ENCODE data around the gene ALG8.
"Not testable (repeated sequence)": the region's sequence is repeated elsewhere in the genome, so short reads cannot be mapped to it uniquely, and the experiment has no call there.

Gene ALG8

DNA sequence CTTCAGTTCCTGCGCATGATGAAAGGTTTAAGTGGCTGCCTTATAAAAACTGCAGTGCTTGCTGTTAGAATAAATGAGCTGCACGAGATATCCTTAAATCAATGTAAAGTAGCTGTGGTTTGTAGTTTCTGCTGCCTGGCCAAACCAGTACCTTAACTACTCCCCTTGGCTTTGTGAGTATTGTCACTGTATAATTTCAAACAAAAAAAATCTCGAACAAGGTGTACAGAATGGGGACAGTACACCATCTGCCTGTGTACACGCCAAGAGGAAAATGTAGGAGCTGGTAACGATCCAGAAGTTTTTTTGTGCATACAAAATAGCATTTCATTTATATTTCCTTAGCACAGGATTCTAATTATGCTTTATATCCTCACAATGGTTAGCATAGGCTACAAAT is 39.2 kb downstream of the ALG8 start:
- no peak for DNase-seq

DNA sequence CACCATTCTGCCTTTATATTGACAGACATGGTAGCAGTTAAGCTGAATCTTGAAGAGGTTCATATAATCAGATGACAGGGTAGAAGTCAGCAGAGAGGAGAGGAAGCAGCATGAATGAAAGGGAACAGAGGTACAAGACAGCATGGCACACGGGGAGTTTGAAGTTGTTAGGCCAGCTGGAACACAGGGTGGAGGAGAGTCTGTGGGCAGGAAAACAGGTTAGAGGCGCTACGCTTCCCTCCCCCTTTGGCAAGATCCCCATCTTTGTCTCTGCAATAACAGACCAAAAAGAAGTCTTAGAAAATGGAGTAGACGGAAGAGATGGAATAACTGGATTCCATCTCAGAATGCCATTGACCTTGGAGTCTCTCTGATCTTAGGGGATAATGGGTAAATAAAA is 39.8 kb downstream of the ALG8 start:
- no peak for DNase-seq

DNA sequence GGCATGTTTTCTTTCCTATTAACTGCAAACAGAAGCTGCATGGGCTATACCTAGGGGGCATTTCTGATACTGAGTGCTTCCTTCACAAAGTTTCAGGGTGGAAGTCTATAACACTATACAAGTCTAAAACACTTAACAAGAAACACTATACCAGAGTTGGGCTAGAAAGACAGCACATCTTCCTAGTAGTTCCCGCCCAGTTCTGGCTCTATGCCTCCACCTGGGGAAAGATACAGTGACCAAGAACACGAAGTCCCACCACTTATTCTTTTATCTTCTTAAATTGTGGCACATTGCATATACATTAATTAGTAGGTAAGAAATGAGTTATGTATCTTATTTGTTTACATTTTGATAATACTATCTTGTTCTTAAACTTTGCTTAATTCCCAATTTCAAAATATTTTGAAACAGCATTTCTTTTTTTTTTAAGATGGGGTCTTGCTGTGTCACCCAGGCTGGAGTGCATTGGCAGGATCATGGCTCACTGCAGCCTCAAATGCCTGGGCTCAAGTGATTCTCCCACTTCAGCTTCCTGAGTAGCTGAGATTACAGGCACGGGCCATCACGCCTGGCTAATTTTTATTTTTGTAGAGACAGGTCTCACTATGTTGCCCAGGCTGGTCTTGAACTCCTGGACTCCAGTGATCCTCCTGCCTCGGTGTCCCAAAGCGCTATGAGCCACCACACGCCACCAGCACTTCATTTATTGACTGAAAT is 41.6 kb downstream of the ALG8 start:
- DNase-seq: no peak

DNA sequence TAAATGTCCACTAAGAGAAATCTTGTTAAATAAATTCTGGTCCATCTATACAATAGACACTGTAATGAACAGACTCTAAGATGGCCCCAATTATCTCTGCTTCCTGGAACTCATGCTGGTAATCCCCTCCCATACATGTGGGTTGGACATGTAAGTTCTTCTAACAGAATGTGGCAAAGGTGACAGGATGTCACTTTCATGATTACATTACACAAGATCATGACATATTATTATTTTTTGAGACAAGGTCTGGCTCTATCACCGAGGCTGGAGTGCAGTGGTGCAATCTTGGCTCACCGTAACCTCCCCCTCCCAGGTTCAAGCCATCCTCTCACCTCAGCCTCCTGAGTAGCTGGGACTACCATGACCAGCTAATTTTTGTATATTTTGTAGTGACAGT is 45.2 kb downstream of the ALG8 start:
- no peak for DNase-seq

DNA sequence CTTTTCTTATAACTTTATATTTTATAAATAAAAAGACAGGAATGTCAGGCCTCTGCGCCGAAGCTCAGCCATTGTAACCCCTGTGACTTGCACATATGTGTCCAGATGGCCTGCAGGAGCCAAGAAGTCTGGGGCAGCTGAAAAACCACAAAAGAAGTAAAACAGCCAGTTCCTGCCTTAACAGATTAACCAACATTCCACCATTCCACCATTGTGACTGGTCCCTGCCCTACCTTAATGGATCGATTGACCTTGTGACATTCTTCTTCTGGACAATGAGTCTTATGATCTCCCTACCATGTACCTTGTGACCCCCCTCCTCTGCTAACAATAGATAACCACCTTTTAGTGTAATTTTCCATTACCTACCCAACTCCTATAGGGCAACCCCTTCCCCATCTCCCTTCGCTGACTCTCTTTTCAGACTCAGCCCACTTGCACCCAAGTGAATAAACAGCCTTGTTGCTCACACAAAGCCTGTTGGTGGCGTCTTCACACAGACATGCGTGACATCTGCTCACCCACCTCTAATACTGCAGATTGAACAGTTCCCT is 52.8 kb downstream of the ALG8 start:
- DNase-seq: not testable (repeated sequence)

DNA sequence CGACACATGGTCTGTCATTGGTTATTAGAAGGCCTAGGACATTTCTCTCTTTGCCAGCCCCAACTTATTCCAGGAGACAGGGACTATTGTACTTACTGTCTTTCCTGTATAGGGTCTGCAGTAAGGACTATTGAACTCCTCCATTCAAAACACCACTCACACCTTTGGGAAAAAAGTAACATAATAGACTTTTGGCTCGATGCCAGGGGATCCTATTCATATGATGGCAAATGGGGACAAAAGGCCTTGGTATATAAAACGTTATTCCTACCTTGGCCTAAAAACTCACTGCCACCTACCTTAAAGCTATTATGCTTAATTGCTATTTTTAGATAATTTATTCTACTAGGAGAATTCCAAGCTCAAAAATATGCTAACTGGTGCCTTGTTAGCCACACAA is 53.5 kb downstream of the ALG8 start:
- DNase-seq: no peak

DNA sequence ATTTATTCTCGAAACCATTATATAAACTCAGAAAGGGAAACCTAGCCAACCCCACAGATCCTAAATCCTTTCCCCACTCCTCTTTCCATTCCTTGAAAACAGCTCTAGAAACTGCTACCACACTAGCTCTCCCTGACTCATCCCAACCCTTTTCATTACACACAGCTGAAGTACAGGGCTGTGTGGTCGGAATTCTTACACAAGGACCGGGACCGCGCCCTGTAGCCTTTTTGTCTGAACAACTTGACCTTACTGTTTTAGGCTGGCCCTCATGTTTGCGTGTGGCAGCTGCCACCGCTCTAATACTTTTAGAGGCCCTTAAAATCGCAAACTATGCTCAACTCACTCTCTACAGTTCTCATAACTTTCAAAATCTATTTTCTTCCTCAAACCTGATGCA is 54.9 kb downstream of the ALG8 start:
- not testable (repeated sequence) for DNase-seq

DNA sequence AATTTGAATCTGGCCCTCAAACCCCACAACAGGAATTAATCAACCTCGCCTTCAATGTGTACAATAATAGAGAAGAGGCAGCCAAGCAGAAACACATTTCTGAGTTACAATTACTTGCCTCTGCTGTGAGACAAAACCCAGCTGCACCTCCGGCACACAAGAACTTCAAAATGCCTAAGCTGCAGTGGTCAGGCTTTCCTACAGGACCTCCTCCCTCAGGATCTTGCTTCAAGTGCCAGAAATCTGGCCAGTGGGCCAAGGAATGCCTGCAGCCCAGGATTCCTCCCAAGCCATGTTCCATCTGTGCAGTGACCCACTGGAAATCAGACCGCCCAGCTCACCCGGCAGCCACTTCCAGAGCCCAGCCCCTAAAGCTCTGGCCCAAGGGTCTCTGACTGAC is 56.4 kb downstream of the ALG8 start:
- DNase-seq: no peak

DNA sequence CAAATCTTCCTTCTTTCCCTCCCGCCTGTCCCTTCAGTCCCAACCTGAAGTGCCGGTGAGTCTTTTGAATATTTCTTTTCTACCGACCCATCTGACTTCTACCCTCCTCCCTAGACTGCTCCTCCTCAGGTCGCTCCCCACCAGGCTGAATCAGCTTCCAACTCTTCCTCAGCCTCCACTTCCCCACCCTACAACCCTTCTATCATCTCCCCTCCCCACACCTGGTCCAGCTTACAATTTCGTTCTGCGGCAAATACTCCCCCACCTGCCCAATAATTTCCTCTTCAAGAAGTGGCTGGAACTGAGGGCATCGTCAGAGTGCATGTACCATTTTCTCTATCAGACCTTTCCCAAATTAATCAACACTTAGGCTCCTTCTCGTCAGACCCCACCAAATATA is 57.3 kb downstream of the ALG8 start:
- no peak for DNase-seq

DNA sequence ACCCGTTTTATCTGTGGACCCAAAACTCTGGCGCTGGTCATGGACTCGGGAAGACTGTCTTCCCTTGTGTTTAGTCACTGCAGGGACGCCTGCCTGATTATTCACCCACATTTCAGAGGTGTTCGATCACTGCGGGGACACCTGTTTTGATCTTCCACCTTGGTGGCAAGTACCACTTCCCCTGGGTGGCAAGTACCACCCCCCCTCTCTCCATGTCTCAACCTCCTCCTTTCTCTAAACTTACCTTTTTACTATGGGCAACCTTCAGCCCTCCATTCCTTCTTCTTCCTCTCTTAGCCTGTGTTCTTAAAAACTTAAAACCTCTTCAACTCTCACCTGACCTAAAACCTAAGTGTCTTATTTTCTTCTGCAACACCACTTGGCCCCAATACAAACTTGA is 57.8 kb downstream of the ALG8 start:
- DNase-seq: no peak

DNA sequence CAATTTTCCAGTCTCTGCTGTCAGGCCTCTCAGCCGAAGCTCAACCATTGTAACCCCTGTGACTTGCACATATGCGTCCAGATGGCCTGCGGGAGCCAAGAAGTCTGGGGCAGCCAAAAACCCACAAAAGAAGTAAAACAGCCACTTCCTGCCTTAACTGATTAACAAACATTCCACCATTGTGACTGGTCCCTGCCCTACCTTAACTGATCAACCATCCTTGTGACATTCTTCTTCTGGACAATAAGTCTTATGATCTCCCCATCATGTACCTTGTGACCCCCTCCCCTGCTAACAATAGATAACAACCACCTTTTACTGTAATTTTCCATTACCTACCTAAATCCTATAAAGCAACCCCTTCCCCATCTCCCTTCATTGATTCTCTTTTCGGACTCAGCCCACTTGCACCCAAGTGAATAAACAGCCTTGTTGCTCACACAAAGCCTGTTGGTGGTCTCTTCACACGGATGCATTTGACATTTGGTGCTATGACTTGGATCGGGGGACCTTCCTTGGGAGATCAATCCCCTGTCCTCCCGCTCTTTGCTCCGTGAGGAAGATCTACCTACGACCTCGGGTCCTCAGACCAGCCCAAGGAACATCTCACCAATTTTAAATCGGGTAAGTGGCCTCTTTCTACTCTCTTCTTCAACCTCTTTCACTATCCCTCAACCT is 58.5 kb downstream of the ALG8 start:
- DNase-seq: no peak

DNA sequence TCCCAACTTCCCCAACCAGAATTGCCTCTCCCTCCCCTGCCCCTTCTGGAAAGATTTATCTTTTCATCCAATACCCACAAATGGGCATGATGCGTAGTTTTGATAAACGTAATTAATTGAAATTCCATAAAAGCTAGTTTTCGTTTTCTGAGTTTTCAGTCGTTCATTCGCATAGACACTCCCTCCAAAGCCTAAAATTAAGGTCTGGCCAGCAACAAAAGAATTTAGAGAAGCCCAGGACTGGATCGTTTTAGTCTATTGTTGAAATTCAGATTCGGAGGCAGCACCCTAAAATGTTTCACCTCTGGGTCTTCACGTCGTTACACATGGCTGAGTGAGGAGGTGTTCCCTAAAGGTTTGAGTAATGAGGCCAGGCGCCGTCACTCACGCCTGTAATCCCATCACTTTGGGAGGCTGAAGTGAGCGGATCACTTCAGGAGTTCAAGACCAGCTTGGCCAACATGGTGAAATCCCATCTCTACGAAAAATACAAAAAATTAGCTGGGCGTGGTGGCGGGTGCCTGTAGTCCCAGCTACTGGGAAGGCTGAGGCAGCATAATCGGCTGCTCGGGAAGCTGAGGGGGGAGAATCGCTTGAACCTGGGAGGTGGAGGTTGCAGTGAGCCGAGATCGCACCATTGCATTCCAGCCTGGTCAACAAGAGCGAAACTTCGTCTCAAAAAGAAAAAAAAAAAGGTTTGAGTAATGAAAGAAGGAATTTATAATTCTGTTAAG is 59.2 kb downstream of the ALG8 start:
- no peak for DNase-seq

DNA sequence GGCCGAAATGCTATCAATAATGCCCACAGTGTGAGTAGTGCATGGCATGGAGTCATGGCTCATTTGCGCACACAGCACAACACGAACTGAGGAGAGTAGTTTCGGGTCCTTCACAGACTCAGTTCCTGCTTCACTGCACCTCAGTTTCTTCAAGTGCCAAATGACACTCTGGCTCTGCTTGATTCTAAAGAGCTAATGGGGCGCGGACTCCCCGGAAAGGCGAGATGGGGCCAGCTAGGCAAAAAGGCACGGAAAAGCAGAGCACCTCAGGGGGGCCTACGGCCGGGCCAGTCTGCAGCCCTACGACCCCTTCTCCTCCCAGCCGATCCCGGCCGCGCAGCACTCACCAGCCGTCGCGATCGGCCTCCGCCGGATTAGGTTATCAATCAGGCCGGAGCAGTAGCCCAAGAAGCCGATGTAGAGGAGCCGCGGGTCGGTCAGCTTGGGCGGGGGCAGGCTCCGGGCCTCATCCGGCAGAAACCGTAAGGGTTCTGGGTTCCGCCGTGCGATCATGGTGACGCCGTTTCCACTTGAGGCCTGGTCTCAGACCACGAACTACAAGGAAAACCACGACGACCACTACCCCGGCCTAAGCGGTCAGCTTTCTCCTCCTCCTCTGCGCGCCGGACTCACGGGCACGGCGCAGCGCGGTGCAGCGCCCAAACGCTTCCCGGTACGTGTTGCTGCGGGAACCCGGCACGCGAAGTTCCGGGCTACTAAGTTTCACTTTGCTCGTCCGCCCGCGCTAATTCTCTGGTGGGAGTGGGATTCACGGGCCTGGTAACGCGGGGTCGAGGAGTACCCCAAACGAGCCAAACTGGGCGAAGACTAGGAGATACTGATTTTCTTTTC is 60.0 kb downstream of the ALG8 start, which contains the start of gene NDUFC2:
Gene NDUFC2 (minus strand): TSS at position 631 of the 852 bp plus-strand sequence. CDS start 118 bp downstream, at position 513.
- DNase-seq: peak; percentile 90

DNA sequence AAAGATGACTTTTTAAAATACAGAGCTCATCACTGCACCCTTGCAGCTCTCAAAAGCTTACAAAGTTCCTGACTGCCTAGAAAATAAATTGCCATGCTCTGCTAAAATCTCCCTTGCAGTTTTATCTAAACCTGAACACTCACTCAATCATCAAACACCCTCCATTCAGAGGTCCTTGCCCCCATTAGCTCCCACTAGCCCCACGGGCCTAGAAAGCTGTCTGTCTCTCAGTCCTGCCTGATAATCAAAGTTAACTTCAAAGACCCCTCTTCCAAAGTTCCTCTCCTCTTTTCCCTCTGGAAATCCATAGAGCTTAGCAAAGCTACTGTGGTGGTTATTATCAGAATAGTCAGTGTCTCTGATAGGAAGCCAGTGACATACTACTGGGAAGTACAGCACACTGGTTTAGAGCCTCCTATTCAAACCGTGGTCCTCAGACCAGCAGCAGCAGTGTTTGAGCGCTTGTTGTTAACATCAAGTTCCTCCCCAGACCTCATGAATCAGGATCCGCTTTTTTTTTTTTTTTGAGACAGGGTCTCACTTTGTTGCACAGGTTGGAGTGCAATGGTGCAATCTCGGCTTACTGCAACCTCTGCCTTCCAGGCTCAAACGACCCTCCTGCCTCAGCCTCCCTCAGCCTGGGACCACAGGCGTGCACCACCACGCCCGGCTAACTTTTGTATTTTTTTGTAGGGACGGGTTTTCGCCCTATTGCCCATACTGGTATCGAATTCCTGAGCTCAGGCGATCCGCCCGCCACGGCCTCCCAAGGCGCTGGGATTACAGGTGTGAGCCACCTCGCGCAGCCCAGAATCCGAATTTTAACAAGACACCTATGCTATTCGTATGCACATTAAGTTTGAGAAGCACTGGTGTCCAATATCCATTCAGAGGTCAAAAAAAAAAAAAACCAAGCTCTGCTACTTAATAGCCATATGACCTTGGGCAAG is 60.9 kb downstream of the ALG8 start:
- no peak for DNase-seq

DNA sequence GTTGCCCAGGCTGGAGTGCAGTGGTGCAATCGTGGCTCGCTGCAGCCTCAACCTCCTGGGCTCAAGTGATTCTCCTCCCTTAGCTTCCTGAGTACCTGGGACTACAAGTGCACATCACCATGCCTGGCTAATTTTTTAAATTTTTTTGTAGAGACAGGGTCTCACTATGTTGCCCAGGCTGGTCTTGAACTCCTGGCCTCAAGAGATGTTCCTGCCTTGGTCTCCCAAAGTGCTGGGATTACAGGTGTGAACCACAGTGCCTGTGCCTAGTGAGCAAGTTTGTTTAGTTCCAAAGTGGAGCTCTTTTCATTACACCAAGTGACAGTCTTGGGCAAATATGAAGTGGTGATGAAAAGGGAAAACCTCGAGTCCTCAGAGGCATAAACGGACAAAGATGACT is 61.8 kb downstream of the ALG8 start:
- DNase-seq: not testable (repeated sequence)

DNA sequence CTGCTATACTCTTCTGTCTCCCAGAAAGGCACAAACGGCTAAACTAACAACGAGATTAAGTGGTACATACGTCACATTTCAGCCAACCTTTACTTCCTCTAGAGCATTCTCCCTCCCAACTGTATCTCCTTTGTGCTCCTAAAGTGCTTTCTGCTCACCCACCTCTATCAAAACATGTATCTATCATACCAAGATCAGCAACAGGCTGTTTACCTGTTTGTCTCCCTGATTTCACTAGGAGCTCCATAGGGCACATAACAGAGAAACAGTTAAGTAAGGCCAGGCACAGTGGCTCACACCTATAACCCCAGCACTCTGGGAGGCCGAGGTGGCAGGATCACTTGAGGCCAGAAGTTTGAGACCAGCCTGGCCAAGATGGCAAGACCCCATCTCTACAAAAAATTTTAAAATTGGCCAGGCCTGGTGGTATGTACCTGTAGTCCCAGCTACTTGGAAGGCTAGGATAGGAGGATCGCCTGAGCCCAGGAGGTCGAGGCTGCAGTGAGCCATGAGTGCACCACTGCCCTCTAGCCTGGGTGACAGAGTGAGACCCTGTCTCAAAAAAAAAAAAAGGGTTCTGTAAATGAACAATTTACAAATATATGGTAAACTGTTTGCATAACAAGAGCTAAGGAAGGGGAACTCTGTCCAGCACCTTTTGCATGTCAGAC is 62.6 kb downstream of the ALG8 start:
- DNase-seq: no peak

DNA sequence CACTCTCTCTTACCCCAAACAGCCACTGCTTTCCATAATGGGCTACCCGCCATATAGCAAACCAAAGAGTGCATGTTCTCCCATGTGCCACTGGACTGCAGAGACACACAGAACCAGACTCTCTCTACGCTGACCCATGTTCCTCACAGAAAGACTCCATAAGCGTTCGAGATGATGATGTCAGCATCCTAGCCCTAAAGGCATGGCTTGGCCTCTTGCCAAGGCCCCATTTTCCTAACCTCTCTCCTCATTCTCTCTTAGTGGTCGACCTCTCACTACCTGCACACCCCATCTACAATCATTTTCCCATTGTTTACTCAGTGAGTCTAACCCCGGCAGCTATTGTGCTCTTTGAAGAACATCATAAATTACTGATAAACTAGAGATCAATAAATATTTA is 64.7 kb downstream of the ALG8 start:
- no peak for DNase-seq

DNA sequence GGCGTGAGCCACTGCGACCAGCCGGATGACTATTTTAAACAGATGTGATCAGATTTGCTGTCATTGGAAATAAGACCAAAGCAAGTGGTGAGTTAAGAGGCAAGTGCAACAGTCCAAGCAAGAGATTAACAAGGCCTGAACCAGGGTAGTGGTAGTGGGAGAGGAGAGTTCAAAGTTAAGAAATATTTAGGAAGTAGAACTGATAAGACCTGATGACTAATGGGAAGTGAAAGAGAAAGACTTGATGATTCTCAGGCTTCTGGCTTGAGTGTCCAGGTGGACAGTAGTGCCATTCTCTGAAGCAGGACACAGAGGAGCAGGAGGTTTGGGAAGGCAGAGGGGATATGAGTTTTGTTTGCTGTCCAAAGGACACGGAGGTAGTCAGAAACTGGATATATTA is 67.0 kb downstream of the ALG8 start:
- no peak for DNase-seq

DNA sequence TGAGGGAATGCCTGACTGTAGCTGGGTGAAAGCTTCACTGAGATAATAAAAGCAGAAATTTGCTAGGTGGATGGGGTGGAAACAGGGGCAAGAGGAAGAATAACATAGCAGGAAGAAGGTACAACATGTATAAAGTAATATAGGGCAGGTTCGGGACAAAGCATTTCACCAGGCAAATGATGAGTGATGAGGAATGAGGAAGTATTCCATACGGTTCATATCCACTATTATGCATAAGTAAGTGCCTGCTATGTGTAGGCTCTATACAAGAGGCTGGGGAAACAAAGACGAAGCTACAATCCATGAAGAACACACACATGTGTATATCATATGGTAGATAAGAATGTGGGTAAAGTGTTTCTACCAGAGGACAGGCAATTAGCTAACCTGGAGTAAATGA is 67.7 kb downstream of the ALG8 start:
- no peak for DNase-seq

DNA sequence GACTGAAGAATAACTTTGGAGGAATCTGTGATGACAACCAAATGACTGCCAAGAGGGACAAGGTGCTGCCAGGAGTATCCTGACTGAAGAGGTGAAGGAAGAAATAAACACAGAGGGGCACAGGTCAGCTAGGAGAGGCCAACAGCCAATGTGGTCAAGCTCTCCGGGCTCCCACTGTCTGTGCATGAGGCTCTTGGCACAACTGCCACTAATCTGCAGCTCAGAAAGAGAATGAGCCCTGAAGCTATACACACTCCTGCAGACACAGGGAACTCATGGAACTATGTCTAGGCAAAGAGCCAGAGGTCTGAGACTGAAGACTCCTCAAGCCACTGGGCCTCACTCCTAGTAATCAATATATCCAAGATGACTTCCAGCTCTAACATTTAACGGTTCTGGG is 68.8 kb downstream of the ALG8 start:
- DNase-seq: no peak

DNA sequence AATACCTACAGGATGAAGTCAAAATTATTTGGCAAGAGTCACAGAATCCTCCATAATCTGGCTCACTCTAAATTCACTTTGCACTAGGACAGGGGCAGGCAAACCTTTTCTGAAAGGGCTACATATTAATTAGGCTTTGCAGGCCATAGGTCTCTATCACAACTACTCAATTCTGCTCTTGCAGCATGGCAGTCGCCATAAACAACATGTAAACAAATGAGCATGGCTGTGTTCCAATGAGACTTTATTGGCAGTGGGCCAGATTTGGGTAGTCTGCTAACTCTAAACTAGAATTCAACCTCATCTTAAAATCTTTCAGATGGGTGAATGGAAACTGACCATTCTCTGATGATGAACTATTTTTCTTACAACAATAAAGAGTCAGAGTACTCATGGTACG is 70.0 kb downstream of the ALG8 start:
- DNase-seq: no peak

Measured in right forelimb (tissue), 1 donor.